Colonic mucosa (tissue), 4 donors: ENCODE measurements around the gene FAM83D. TPM values are rescaled to one million over a fixed set of nuclear protein-coding genes. Genes with fewer than 3 reads are reported as not detected.
A peak's percentile ranks its signal among the peaks of the same experiment; 100 is the strongest.

Experiments
- DNase-seq: peaks from one replicate; pipeline ENCODE4 v3.0.0-alpha.2; 2020
- H3K27ac ChIP-seq: fragments of 200-600 bp; one replicate; pipeline ENCODE4 v1.8.0; 2021
- H3K27me3 ChIP-seq: fragments of 200-600 bp; one replicate; pipeline ENCODE4 v1.8.0; 2021
- H3K36me3 ChIP-seq: fragments of 200-600 bp; one replicate; pipeline ENCODE4 v1.8.0; 2021
- H3K4me1 ChIP-seq: fragments of 200-600 bp; one replicate; pipeline ENCODE4 v1.8.0; 2021; ENCODE audit warnings: mild to moderate bottlenecking
- H3K4me3 ChIP-seq: fragments of 200-600 bp; one replicate; pipeline ENCODE4 v1.8.0; 2021
- H3K9ac ChIP-seq, 2 donors: one replicate each; pipeline ENCODE4 v1.7.0; 2013; ENCODE audit warnings: control low read depth in 2 of 2, low read depth in 2 of 2, low read length in 2 of 2
- H3K9me3 ChIP-seq: fragments of 200-600 bp; one replicate; pipeline ENCODE4 v1.8.0; 2021
- CTCF ChIP-seq: fragments of 200-600 bp; IDR thresholded peaks from one replicate; pipeline ENCODE4 v1.8.0; 2022; ENCODE audit warnings: antibody characterized with exemption, mild to moderate bottlenecking
- intact Hi-C: fragments of 100-400 bp; cut with DNase I; formaldehyde crosslinking; loops from one replicate; pipeline ENCODE4 v1.14.1; 2022
- total RNA-seq, 2 donors: library from RNA; stranded (reverse); fragmentation: NEBNext Ultra II Directional in 1 of 2; extraction: Animal tissue kit (Norgen Biotek cat#: 25700) in 1 of 2; gene quantifications; one replicate each; pipeline ENCODE4 v1.2.1, GENCODE V29; 2021
- donor health status: healthy.
- donor health status: DM: no; HTN: no; CAD: no.
- donor health status: DM: no; HTN: no; CAD: no.

FAM83D gene
- total RNA-seq, 2 donors from 2014 or later, result 25.5 to 32.6 TPM

- TF ChIP-seq CTCF, result no peak
- intact Hi-C loops, result no loop called here
- DNase-seq, result no peak
- Histone ChIP-seq H3K27ac (no peak overlapping the region), H3K36me3 (no peaks in the 10 kb centered on the region), H3K9me3 (no peaks in the 10 kb centered on the region), H3K4me3 (no peak overlapping the region), H3K27me3 (no peaks in the 10 kb centered on the region), H3K4me1 (no peaks in the 10 kb centered on the region), H3K9ac (no peak overlapping the region)
These were observed 49.4 kb downstream of the FAM83D start for GRCh38 chr20:38975539-38976120.

- Histone ChIP-seq H3K4me1 (no peaks in the 10 kb centered on the region), H3K27ac (no peak overlapping the region), H3K36me3 (no peaks in the 10 kb centered on the region), H3K27me3 (no peaks in the 10 kb centered on the region), H3K4me3 (no peak overlapping the region), H3K9ac (no peak overlapping the region), H3K9me3 (no peaks in the 10 kb centered on the region)
- no peak for TF ChIP-seq CTCF
- intact Hi-C loops, result no loop called here
- DNase-seq, result no peak
These were observed 53.2 kb downstream of the FAM83D start for GRCh38 chr20:38979434-38979833.

- intact Hi-C loops, result no loop called here
- no peak for DNase-seq
- H3K27ac ChIP-seq, result no peak overlapping the region
- no peaks in the 10 kb centered on the region for H3K27me3 ChIP-seq
- H3K9me3 ChIP-seq, result no peaks in the 10 kb centered on the region
- H3K4me3 ChIP-seq, result no peak overlapping the region
- no peak for TF ChIP-seq CTCF
- H3K36me3 ChIP-seq, result no peaks in the 10 kb centered on the region
- H3K4me1 ChIP-seq, result no peaks in the 10 kb centered on the region
- no peak overlapping the region for H3K9ac ChIP-seq
These were observed 53.6 kb downstream of the FAM83D start for GRCh38 chr20:38979842-38980241.

GRCh38 chr20:38982291-38982690, 56.1 kb downstream of the FAM83D start:
- intact Hi-C loops, result no loop called here
- H3K4me3 ChIP-seq, result no peak overlapping the region
- no peaks in the 10 kb centered on the region for H3K4me1 ChIP-seq
- H3K27ac ChIP-seq, result peak overlapping the region; percentile 14
- H3K9me3 ChIP-seq, result no peaks in the 10 kb centered on the region
- DNase-seq, result no peak
- no peaks in the 10 kb centered on the region for H3K27me3 ChIP-seq
- H3K36me3 ChIP-seq, result no peaks in the 10 kb centered on the region
- TF ChIP-seq CTCF, result no peak
- no peak overlapping the region for H3K9ac ChIP-seq

- no peak for DNase-seq
- H3K4me3 ChIP-seq, result no peak overlapping the region
- H3K9ac ChIP-seq, result no peak overlapping the region
- no peak overlapping the region for H3K27ac ChIP-seq
- intact Hi-C loops, result no loop called here
- no peaks in the 10 kb centered on the region for H3K36me3 ChIP-seq
- TF ChIP-seq CTCF, result no peak
- no peaks in the 10 kb centered on the region for H3K27me3 ChIP-seq
- H3K4me1 ChIP-seq, result no peaks in the 10 kb centered on the region
- H3K9me3 ChIP-seq, result no peaks in the 10 kb centered on the region
These were observed 58.8 kb downstream of the FAM83D start for GRCh38 chr20:38985060-38985459.
